Measurements from ENCODE around the gene TMEM106A. TPM values are rescaled to one million over a fixed set of nuclear protein-coding genes. Genes with fewer than 3 reads are reported as not detected.

TMEM106A gene
- total and polyA plus RNA-seq, 9 of the 15 experiments (the other 6 are each of a cell fraction or from before 2014, with no cell fraction given): 0.03 to 0.29 (median 0.15) TPM

GRCh38 chr17:43170140-43170765 lies 41.4 kb upstream of the TMEM106A start (continued):
- TF ChIP-seq ZNF592 (IDR thresholded peaks at IDR 0.05) (no peak), FOXP4 (CRISPR knock-in tag; IDR thresholded peaks at IDR 0.05; ENCODE audit: borderline replicate concordance) (no peak; the same call in 1 of the 2 replicates), ELF1 (tag; IDR thresholded peaks at IDR 0.05) (peak; percentile 93), BACH1 (tag; IDR thresholded peaks at IDR 0.05) (no peak; the same call in 1 of the 2 replicates), ZFPM2 (CRISPR knock-in tag; IDR thresholded peaks at IDR 0.05) (no peak), HDAC1 (IDR thresholded peaks at IDR 0.05) (0 out of 4 replicates have a peak, but pooled peaks of 1 of the 2 experiments have one; percentile 89), CGGBP1 (CRISPR knock-in tag; IDR thresholded peaks at IDR 0.05) (0 out of 2 replicates have a peak, but pooled peaks have one; percentile 33)

Data from K562 (cell line).